CD4-positive, alpha-beta T cell (primary cell): ENCODE results near the gene PSEN1. TPM values are rescaled to one million over a fixed set of nuclear protein-coding genes. Genes with fewer than 3 reads are reported as not detected.
A peak's percentile ranks its signal among the peaks of the same experiment; 100 is the strongest.

Source experiments
- ATAC-seq: fragments of 200-7000 bp; cut with Tn5 transposase; one replicate; pipeline ENCODE4 v1.10.0; 2022; ENCODE audit warnings: mild to moderate bottlenecking; ENCODE audit not compliant: poor library complexity
- CTCF ChIA-PET: fragments of 350-600 bp; sonication (Branson Sonifier 250); formaldehyde crosslinking; loops from one replicate; lab custom pipeline; 2021; ENCODE audit warnings: antibody characterized with exemption, inconsistent platforms; lab: Charles Lee
- POLR2A ChIA-PET: fragments of 350-600 bp; sonication (Branson Sonifier 250); formaldehyde crosslinking; loops from one replicate; lab custom pipeline; 2021; ENCODE audit warnings: antibody characterized with exemption, inconsistent platforms; lab: Charles Lee
- DNase-seq, 14 experiments: peaks; one replicate each; pipeline ENCODE4 v3.0.0-alpha.2; 2013 to 2020; ENCODE audit warnings: mixed read lengths in 2 of 14
- H3K27ac ChIP-seq, 2 donors: one replicate each; pipeline versions ENCODE4 v1.5.1 to v1.7.0; 2013; ENCODE audit warnings: low read length in 2 of 2, low read depth in 1 of 2, mild to moderate bottlenecking in 1 of 2
- H3K27me3 ChIP-seq, 2 experiments: 1 replicate in 1 of 2; 2 replicates in 1 of 2; pipeline versions ENCODE4 v1.6.1 to v1.7.0; 2013; ENCODE audit warnings: low read length in 2 of 2, control low read depth in 1 of 2, mild to moderate bottlenecking in 1 of 2, moderate library complexity in 1 of 2; ENCODE audit not compliant: insufficient read depth in 2 of 2, control insufficient read depth in 1 of 2
- H3K36me3 ChIP-seq: one replicate; pipeline ENCODE4 v1.6.1; 2013; ENCODE audit warnings: low read length, control low read depth; ENCODE audit not compliant: insufficient read depth
- H3K4me1 ChIP-seq: one replicate; pipeline ENCODE4 v1.6.1; 2013; ENCODE audit warnings: low read length, control low read depth; ENCODE audit not compliant: insufficient read depth
- H3K4me3 ChIP-seq: one replicate; pipeline ENCODE4 v1.5.1; 2013; ENCODE audit warnings: mild to moderate bottlenecking, low read length, moderate library complexity
- H3K9me3 ChIP-seq, 2 experiments: 1 replicate in 1 of 2; 2 replicates in 1 of 2; pipeline versions ENCODE4 v1.6.1 to v1.7.0; 2013; ENCODE audit warnings: low read length in 2 of 2, mild to moderate bottlenecking in 2 of 2, control low read depth in 1 of 2, moderate library complexity in 1 of 2; ENCODE audit not compliant: control insufficient read depth in 1 of 2, insufficient read depth in 1 of 2
- H3K27ac Mint-ChIP-seq: one replicate; pipeline ENCODE4 v1.8.0; 2020; ENCODE audit warnings: mixed read lengths
- H3K27me3 Mint-ChIP-seq: one replicate; pipeline ENCODE4 v1.8.0; 2021; ENCODE audit warnings: mixed read lengths
- H3K36me3 Mint-ChIP-seq: one replicate; pipeline ENCODE4 v1.8.0; 2021; ENCODE audit warnings: low read depth, mixed read lengths
- H3K4me1 Mint-ChIP-seq: one replicate; pipeline ENCODE4 v1.8.0; 2021; ENCODE audit warnings: low read depth, mixed read lengths
- H3K4me3 Mint-ChIP-seq: one replicate; pipeline ENCODE4 v1.8.0; 2020; ENCODE audit warnings: mild to moderate bottlenecking, mixed read lengths
- H3K9me3 Mint-ChIP-seq: one replicate; pipeline ENCODE4 v1.8.0; 2020; ENCODE audit warnings: mixed read lengths
- intact Hi-C, 2 experiments: fragments of 100-400 bp; cut with DNase I in 1 of 2; cut with micrococcal nuclease in 1 of 2; formaldehyde crosslinking; loops; one replicate each; pipeline versions ENCODE4 v1.15.1 to v1.9.0; 2023 to 2025; cut with DNase I, micrococcal nuclease
- polyA plus RNA-seq, 2 donors: library from polyadenylated mRNA; unstranded; fragments of 120-200 nt; gene quantifications; one replicate each; pipeline ENCODE4 v1.2.1, GENCODE V29; 2013
- total RNA-seq, 174 experiments: library from RNA in 2 of 174; stranded (reverse) in 2 of 174; gene quantifications; one replicate each; pipeline ENCODE4 v1.2.3 and lab custom pipeline; 2021 to 2026
- TF ChIP-seq, protein P1 (sequence below): fragments of 200-600 bp; IDR thresholded peaks from one replicate; pipeline ENCODE4 v1.8.0; 2022; ENCODE audit warnings: antibody characterized with exemption, mild to moderate bottlenecking

The PSEN1 gene
- 10 to 100 TPM; 27.1 to 28.3 TPM for total RNA-seq
- 25.3 TPM for polyA plus RNA-seq (2013, experiment 1 of 2)
- polyA plus RNA-seq (2013, experiment 2 of 2): 27.5 TPM
- total RNA-seq (lab: John Stamatoyannopoulos, UW): 41.3 to 209 (median 98.7) reads per million in 172 experiments

DNA sequence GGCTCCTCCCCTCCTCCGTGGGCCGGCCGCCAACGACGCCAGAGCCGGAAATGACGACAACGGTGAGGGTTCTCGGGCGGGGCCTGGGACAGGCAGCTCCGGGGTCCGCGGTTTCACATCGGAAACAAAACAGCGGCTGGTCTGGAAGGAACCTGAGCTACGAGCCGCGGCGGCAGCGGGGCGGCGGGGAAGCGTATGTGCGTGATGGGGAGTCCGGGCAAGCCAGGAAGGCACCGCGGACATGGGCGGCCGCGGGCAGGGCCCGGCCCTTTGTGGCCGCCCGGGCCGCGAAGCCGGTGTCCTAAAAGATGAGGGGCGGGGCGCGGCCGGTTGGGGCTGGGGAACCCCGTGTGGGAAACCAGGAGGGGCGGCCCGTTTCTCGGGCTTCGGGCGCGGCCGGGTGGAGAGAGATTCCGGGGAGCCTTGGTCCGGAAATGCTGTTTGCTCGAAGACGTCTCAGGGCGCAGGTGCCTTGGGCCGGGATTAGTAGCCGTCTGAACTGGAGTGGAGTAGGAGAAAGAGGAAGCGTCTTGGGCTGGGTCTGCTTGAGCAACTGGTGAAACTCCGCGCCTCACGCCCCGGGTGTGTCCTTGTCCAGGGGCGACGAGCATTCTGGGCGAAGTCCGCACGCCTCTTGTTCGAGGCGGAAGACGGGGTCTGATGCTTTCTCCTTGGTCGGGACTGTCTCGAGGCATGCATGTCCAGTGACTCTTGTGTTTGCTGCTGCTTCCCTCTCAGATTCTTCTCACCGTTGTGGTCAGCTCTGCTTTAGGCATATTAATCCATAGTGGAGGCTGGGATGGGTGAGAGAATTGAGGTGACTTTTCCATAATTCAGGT is at the start of gene PSEN1:
PSEN1 (plus strand) TSS at position 121 of the 839 bp plus-strand sequence. CDS start 11,513 bp downstream, outside the sequence.
- H3K9me3 ChIP-seq: peaks cover 0 to 8% of the 10 kb centered on the region in 2 experiments
- Mint-ChIP-seq H3K9me3 (peaks cover 12% of the 10 kb centered on the region), H3K36me3 (peaks cover 17% of the 10 kb centered on the region), H3K4me3 (peak within 1 kb of the TSS; percentile 98), H3K27ac (peak within 1 kb of the TSS; percentile 99), H3K27me3 (no peaks in the 10 kb centered on the region), H3K4me1 (peaks cover 31% of the 10 kb centered on the region)
- no peaks in the 10 kb centered on the region for H3K27me3 ChIP-seq
- peak within 1 kb of the TSS; percentile 98 for H3K4me3 ChIP-seq
- no peaks in the 10 kb centered on the region for H3K36me3 ChIP-seq
- CTCF ChIA-PET: interaction anchor here (0.9 to 1.0 kb wide), 2 partner anchors 72 to 111 kb away, joined by 3 to 4 read pairs; no protein-coding TSS in a partner anchor
- peak; percentile 93 for ATAC-seq
- DNase-seq: peak; percentile 97 to 99 (median 99)
- peak within 1 kb of the TSS; percentile 92 for H3K27ac ChIP-seq
- peaks cover 23% of the 10 kb centered on the region for H3K4me1 ChIP-seq
- TF ChIP-seq, protein P1, sequence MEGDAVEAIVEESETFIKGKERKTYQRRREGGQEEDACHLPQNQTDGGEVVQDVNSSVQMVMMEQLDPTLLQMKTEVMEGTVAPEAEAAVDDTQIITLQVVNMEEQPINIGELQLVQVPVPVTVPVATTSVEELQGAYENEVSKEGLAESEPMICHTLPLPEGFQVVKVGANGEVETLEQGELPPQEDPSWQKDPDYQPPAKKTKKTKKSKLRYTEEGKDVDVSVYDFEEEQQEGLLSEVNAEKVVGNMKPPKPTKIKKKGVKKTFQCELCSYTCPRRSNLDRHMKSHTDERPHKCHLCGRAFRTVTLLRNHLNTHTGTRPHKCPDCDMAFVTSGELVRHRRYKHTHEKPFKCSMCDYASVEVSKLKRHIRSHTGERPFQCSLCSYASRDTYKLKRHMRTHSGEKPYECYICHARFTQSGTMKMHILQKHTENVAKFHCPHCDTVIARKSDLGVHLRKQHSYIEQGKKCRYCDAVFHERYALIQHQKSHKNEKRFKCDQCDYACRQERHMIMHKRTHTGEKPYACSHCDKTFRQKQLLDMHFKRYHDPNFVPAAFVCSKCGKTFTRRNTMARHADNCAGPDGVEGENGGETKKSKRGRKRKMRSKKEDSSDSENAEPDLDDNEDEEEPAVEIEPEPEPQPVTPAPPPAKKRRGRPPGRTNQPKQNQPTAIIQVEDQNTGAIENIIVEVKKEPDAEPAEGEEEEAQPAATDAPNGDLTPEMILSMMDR: no peak
- POLR2A ChIA-PET: interaction anchor here (0.6 to 3.3 kb wide), 23 partner anchors 9 to 1627 kb away, joined by 3 to 84 read pairs (median 5); partner anchors contain the start of genes ACOT2, ACOT4, COQ6 and DCAF4
- intact Hi-C loops: loop anchor here (1.0 to 2.0 kb wide), 4 partner anchors 78 to 210 kb away; partner anchors contain the start of genes RBM25 (in 2 of the 2), DCAF4 (in 1 of the 2) and ZFYVE1 (in 1 of the 2)

GRCh38 chr14:73091044-73091443 is 45.3 kb upstream of the PSEN1 start:
- Mint-ChIP-seq H3K4me1 (peaks cover 6% of the 10 kb centered on the region), H3K27me3 (no peaks in the 10 kb centered on the region), H3K9me3 (no peaks in the 10 kb centered on the region), H3K36me3 (peaks cover 87% of the 10 kb centered on the region), H3K27ac (no peak overlapping the region), H3K4me3 (no peak overlapping the region)
- Histone ChIP-seq H3K27me3 (no peaks in the 10 kb centered on the region), H3K4me1 (no peaks in the 10 kb centered on the region), H3K4me3 (no peak overlapping the region), H3K27ac (no peak overlapping the region), H3K36me3 (peaks cover 82% of the 10 kb centered on the region), H3K9me3 (no peaks in the 10 kb centered on the region)
- POLR2A ChIA-PET: no interaction called here
- DNase-seq: no peak
- intact Hi-C loops: no loop called here
- TF ChIP-seq, protein P1: no peak
- CTCF ChIA-PET: interaction anchor here (1.1 kb wide), 1 partner anchor 14 kb away, joined by 3 read pairs; no protein-coding TSS in a partner anchor
- no peak for ATAC-seq

GRCh38 chr14:73097421-73097820 is 38.9 kb upstream of the PSEN1 start:
- Mint-ChIP-seq H3K27me3 (no peaks in the 10 kb centered on the region), H3K4me3 (no peak overlapping the region), H3K9me3 (no peaks in the 10 kb centered on the region), H3K4me1 (peaks cover 8% of the 10 kb centered on the region), H3K36me3 (peaks cover 84% of the 10 kb centered on the region), H3K27ac (no peak overlapping the region)
- Histone ChIP-seq H3K4me3 (no peak overlapping the region), H3K27ac (no peak overlapping the region), H3K4me1 (no peaks in the 10 kb centered on the region), H3K9me3 (no peaks in the 10 kb centered on the region), H3K27me3 (no peaks in the 10 kb centered on the region), H3K36me3 (peaks cover 91% of the 10 kb centered on the region)
- intact Hi-C loops: no loop called here
- no peak for DNase-seq
- TF ChIP-seq, protein P1: no peak
- POLR2A ChIA-PET: interaction anchor here (1.4 kb wide), 1 partner anchor 39 kb away, joined by 8 read pairs; the partner anchor contains the start of gene RBM25
- CTCF ChIA-PET: no interaction called here
- ATAC-seq: no peak
